NCI-H2196 (cell line): Measurements from ENCODE around the gene LTO1.
"Not testable (repeated sequence)": the region's sequence is repeated elsewhere in the genome, so short reads cannot be mapped to it uniquely, and the experiment has no call there.

Source experiments
- DNase-seq: peaks from one replicate; lab custom pipeline; 2025; ENCODE audit not compliant: unreplicated experiment; lab: John Stamatoyannopoulos, UW

LTO1 gene

DNA sequence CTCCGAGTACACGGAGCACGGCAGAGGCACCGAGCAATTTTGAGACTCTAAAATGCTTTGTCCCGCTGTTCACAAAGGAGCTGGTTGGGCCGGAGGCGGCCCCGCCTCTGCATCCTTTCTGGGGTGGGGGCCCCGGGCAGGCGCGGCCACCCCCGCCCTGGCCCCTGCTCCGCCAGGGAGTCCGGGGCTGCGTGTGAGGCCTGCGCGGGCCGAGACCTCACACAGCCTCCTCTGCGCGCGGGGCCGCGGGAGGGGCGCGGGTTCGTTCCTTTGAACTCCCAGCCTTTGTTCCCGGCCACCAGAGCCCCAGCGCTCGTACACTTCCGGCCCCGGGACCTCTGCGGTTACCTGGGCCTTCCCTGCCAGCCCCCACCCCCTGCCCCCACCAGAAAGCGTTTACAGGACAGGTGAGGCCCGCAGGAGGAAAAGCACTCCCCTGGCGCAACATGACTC is 27.1 kb upstream of the LTO1 start:
- no peak for DNase-seq

DNA sequence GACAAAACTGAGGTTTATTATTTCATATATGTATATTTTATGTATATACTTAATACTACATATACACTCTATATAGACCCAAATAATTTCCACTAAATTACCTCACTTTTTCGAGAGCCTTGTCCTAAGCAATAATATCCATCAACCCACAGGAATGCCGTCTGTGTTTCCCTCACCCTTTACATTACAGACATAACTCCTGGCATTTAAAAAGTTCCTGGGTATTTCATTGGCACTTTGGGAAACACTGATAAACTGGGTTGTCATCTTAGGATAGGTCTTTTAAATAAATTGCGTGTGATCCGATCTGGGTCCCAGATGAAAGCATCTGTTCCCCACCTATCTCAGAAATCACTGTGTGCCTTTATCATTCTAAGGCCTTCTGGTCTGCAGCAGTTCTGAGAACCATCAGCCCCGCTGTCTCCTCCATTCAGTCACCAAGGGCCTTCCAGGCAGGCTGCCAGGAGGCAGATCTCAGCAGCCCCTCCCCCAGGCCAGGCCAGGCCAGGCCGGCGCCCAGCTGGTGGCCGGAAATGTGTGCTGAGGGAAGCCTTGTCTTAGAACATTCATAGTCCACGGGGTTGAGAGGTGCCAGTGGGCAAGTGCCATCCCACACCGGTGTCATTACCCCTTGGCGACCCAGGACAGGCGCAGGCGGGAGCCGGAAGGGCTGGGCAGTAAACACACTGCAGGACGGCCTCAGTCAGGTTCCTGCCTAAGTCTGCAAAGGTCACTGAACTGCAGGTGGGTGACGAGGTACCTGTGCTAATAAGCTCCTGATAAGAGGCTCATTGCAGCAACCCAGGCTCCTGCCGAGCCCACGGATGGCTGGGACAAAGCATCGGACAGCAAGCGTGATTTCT is 25.4 kb upstream of the LTO1 start:
- DNase-seq, result peak; percentile 91

DNA sequence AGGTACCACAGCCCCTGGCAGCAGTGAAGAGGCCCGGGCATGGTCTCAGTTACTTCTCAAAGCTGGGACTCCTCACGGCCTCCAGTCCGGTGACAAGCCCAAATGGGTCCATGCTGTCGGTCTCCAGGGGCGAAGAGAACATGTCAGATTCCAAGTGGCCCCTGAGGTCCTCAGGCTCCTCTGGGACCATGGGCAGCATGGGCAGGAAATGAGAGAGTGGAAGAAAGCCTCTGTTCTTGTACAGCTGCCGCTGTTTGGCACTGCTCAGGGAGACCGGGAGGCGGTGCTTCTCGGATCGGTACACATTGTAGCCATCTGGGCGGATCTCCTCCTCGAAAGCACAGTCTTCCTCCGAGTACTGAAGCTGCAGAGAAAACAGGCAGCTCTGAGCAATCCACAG is 24.1 kb upstream of the LTO1 start:
- peak; percentile 50 for DNase-seq

DNA sequence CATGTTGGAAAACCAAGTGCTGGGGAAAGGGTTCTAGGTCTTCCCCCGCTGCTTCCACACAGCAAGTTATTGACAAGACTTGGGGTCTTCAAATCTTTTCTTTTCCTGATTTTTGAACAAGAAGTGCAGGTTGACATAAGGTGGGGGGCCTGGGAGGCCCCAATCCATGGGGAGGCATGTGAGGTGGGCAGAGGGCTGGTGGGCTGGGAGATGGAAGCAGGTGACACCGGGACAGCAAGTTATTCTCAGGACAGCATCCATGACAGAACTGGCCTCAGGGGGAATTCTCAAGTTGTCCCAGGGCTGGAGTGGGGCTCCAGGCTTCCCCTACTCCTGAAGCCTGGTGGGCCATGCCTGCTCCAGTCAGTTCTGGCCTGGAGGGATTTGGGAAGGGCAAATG is 23.2 kb upstream of the LTO1 start:
- DNase-seq, result no peak

DNA sequence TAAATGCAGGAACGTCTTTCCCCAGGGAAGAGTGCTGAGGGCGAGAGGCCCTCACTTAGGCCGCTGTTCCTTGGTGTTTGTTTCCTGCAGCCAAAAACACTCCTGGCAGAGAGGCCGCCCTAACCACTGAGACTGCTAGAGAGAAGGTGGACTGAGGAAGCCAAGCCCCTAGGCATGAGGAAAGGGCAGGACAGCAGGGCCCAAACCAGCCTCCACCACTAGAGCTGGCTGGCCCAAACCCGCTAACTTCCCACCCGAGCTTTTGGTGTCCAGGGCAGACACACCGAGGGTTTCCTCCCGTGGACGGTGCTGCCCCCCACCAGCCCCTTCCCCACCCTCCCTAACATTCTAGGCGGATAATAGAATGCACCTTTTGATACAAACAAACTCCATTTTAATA is 22.7 kb upstream of the LTO1 start:
- DNase-seq, result no peak

DNA sequence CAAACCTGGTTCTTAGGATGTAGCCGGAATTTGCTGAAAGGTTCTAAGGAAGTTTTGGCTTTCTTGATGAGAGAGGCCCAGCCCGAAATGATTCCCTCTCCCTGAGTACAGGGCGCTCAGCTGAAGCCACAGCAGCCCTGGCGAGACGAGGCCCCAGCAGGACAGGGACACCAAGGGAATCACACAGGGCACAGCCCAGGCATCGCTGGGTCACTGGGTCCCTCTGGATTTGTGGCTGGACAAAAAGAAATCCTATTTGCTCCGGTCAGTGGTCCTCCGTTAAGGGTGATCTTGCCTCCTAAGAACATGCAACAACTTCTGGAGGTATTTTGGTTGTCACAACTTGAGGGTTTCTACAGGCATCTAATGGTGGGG is 22.3 kb upstream of the LTO1 start:
- no peak for DNase-seq

DNA sequence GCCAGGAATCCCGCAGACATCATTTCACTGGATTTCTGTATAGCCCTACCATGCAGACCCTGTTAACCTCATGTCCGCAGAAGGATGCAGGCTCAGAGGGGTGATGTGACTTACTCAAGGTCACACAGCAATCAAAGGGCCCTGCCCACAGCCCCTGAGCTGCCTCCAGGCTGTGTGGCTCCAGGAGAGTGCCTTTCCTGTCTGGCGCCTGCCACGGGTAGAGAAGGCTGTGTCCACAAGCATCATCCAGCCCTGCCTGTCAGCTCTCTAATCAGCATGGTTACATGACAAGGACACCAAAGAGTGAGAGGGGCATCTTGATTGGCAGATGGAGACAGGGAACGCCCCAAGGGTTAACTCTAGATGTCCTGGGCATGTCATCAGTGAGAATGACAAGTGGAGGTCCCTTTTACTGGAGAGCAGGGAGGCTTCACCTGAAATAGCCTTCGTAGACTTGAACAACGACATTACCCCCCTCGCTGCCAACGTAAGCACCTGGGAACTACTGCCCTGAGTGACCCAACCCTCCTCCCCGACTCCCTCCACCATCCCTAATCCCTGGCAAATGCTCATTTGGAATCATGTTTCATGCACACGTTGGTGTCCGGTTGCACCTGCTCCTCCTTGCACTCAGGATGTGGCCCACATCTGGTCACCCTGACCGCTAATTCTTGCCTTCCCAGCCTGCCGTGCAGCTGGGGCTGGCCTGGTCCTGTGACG is 21.8 kb upstream of the LTO1 start:
- DNase-seq, result peak; percentile 41

DNA sequence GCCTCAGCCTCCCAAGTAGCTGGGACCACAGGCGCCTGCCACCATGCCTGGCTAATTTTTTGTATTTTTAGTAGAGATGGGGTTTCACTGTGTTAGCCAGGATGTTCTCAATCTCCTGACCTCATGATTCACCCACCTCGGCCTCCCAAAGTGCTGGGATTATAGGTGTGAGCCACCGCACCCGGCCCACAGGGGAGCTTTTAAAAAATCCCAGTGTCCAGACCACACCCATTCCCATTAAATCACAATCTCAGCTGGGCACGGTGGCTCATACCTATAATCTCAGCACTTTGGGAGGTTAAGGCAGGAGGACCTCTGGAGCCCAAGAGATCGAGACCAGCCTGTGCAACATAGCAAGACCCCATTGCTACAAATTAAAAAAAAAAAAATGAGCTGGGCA is 20.8 kb upstream of the LTO1 start:
- not testable (repeated sequence) for DNase-seq

DNA sequence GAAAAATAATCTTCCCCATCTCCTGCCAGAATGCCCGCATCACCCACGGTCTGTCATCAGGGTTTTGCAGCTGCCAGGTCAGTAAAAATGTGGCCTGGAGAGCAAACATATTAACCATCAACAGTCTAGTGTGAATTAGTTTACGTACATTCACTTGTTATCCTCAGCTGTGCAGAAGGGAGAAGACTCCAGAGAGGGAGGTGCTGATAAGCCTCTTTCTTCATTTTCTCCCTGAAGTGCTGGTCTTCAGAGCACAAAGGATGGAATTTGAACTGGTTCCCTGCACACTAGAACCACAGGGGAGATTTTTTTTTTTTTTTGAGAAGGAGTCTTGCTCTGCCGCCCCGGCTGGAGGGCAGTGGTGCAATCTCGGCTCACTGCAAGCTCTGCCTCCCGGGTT is 20.4 kb upstream of the LTO1 start:
- no peak for DNase-seq

DNA sequence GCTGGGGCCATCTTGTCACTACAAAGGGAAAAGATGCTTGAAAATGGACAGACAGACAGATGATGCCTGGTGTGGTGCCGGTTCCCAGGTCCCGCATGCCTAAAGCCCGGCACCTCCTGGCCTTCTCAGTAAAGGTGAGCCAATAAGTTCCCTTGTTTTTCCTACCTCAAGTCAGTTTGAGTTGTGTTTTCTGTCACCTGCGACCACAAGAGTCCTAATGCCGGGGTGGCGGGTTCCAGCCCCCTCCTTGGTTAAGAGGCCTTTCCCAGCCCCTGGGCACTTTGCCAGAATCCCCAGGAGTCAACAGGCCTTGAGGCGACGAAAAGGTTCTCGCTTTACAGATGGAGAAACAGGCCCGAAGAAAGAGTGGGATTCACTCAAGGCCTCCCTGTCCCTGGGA is 19.6 kb upstream of the LTO1 start:
- no peak for DNase-seq

DNA sequence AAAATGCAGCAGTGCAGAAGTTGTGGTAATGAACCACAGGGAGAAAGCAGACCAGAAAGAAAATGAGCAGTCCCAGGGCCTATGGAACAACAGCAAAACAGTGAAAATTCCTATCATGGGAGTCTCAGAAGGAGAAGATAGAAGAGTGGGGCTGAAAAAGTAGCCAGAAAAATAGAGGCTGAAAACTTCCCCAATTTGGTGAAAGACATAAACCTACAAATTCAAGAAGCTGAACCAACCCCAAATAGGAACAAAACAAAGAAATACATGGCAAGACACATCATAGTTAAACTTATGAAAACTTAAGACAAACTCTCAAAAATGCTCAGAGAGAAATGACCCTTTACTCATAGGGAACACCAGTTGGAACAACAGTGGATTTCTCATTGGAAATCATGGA is 17.3 kb upstream of the LTO1 start:
- DNase-seq, result no peak

DNA sequence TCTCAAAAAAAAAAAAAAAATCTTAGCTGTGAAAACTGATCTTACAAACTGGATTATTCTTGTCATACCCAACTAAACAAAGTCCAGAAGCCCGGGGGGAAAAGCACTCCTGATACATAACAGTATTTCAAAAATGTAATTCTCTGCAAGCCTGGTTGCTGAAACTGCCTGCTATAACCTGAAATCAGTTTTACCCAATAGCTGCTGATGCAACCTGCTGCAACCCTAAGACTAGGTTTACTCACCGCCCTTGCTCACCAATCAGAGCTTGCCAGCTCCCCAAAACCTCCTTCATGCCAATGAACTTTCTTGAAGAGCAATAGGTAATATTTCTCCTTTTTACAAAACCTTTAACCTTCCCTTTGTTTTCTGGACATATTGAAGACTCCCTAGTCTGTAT is 16.3 kb upstream of the LTO1 start:
- DNase-seq, result no peak

DNA sequence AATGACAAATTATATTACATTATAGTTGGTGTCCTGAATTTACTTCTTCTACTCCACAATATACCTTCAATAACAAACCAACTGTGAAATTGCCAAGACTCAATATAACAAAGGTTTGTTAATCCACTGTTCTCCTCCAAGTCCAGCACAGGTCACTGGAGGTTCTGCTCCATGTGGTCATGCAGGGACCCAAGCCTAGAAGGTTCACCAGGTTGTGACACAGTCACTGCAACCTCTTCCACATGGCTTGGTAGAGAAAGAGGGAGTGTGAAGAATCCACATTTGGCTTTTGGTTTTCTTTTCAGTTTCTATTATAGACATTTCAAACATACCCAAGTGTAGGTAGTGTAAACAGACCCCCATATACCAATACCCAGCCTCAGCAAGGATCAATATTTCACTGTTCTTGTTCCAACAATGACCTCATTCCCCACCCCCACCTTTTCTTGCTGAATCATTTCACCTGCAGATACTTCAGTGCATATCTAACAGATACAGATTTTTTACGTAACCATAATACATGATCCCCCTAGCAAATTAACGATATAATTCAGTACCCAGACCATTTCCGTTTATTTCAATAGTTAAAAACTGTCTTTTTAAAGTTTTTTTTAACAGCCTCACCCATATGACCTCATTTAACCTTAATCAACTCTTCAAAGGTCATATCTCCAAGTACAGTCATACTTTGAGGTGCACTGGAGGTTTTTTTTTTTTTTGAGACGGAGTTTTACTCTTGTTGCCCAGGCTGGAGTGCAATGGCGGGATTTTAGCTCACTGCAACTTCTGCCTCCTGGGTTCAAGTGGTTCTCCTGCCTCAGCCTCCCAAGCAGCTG is 14.5 kb upstream of the LTO1 start:
- no peak for DNase-seq

DNA sequence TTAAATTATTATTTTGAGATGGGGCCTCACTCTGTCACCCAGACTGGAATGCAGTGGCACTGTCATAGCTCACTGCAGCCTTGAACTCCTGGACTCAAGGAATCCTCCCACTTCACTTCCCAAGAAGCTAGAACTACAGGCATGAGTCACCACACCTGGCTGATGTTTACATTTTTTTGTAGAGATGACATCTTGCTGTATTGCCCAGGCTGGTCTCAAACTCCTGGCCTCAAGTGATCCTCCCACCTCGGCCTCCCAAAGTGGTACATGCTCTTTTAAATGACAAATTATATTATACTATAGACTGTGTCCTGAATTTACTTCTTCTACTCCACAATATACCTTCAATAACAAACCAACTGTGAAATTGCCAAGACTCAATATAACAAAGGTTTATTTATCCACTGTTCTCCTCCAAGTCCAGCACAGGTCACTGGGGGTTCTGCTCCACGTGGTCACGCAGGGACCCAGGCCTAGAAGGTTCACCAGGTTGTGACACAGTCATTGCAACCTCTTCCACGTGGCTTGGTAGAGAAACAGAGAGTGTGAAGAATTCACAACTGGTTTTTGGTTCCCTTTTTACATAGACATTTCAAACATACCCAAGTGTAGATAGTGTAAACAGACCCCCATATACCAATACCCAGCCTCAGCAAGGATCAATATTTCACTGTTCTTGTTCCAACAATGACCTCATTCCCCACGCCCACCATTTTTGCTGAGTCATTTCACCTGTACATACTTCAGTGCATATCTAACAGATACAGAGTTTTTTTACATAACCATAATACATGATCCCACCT is 13.0 kb upstream of the LTO1 start:
- DNase-seq, result not testable (repeated sequence)

DNA sequence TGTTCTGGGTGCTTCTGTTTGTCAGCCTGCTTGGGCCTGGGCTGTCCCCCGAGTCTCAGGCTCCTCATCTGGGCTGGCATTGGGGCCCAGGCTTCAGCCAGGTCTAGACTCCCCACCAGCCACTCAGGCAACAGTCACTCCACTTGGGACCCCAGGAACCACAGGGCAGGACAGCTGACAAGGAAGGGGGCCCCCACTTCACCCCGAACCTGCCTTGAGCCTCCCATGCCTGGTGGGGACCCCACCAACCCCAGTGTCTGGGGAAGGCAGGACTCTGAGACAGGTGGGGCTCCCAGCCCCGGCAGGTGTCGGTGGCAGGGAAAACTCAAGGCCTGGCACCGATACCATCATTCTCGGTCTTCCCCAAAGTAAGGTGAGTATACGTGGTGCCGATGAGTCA is 11.7 kb upstream of the LTO1 start:
- DNase-seq, result no peak

DNA sequence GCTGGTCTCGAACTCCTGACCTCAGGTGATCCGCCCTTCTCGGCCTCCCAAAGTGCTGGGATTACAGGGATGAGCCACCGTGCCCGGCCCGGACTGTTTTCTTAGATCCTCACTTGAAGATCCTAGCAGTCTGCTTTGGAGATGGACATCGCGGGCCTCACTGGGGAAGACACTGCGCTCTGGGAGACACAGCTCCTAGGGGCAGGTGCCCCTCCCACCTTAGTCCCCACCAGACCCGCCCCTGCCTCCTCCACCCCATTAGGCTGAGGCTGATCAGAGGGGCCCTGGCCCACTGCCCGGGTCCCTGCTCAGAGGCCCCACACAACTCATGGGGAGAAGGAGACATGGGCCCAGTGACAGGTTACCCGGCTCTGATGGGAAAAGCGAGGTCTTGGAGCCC is 11.3 kb upstream of the LTO1 start:
- no peak for DNase-seq

DNA sequence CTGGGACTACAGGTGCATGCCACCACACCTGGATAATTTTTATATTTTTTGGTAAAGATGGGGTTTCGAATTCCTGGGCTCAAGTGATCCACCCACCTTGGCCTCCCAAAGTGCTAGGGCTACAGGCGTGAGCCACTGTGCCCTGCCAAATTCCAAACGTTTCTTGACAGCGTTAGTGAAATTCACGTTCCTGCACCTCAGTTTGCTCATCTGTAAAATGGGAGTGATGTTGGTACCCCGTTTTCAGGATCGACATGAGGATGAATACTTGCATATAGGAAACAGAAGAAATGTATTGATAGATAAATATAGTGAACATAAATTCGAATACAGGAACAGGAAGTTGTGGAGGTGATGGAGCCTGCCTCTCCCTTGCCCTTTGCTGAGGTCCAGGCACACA is 10.2 kb upstream of the LTO1 start:
- DNase-seq, result no peak

DNA sequence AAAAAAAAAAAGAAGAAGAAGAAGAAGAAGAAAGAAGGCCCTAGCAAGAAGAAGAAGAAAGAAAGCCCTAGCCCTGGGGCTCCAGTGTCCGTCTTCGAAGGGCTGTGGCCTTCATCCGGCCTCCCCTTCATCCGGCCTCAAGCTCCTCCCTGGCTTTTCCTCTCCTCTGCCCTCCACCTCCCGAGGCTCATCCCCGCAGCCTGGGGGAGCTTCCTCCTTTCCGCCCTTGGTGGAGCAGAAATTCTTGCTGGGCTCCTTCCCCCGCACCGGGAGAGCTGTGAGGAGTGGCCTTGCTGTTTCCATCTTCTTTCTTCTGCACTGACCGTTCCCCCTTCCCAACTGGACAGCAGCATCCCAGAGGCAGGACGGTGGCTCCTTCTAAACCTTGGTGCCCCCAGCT is 9.5 kb upstream of the LTO1 start:
- DNase-seq, result no peak

DNA sequence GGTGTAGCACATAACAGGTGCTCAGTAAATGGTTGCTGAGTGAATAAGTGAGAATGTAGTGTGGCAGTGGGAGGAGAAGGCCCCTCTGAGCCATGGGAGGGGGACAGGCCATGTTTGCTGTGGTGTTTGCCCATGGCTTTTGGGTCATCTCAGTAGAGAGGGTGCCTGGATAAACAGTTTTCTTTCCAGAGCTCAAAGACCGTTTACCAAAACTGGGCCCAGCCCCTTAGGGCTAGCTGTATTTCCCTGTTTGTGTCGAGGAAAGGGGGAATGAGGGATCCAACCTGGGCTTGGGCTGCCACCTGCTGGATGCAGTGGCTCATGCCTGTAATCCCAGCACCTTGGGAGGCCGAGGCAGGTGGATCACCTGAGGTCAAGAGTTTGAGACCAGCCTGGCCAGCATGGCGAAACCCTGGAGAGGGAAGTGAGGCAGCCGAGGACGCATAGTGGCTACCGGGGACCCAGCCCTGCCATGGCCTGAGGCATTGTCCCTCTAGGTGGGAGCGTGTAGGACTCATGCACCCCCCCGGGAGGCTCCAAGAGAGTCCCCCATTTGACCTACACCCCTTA is 8.7 kb upstream of the LTO1 start:
- DNase-seq, result peak; percentile 42

DNA sequence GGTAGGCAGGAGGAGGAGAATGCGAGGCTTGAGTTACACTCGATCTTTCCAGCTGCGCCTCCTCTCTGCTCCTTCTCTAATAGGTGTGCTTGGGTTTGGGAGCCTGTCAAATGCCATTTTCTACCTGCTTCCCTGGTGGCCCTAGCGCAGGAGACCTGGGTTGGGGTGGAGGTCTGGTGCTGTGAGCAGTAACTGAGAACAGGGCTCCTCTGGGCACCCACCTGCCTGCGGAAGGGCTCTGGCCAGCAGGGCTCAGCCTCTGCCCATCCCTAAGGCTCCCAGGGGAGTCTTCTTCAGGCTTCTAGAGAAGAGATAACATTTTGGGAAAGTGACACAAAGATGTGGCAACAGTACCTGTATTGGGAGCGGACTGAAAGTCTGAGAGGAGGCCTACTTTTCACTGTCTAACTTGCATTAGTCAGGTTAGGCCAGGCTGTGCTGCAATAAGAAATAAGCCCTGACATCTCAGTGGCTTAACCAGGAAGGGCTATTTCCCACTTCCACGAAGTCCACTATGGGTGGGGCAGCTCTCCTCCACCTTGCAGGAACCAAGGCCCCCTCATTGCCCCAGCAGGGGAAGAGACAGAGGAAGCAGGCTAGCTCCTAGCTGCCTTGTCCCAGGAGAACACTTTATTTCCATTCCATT is 7.7 kb upstream of the LTO1 start:
- DNase-seq, result no peak
